ENCODE measurements around the gene MNDA. TPM values are rescaled to one million over a fixed set of nuclear protein-coding genes. Genes with fewer than 3 reads are reported as not detected.

Gene MNDA
- total RNA-seq = 1 to 10 TPM; 3.3 to 5.7 (median 4.3) TPM

DNA sequence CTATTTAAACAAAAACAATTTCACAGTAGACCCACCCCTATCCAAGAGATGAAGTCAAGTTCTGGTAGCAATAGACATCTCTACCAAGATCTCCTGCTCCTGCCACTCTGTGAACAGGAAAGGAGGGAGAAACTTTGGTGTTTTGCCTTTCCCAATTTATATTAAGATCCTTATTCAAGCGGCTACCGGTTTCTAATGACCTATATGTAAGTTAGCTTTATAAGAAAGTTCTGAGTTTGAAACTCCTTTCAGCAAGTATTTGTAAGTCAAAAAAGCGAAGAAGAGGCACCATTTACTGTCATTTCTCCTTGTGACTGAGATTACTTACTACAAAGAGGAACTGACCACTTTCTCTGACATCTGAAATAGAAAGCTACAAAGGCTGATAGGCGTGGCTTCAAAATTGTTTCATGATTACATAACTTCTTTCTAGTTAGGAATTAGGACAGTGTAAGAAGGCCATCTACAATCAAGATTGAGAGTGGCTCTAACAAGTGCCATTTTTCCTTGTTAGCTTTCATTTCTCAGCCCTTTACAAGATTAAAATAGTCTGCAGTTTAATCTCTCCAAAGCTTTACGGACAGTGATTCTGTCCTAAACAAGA, at the start of gene MNDA:
Gene MNDA, plus strand, starts transcription at position 448 of the 604 bp plus-strand sequence. CDS start 10,803 bp downstream, outside the sequence.
- 66 to 73% methylated on average over 5 of the region's 5 CpGs for WGBS, 2 donors
- H3K9me3 ChIP-seq = peaks cover 0 to 8% (median 0%) of the 10 kb centered on the region in 4 donors

DNA sequence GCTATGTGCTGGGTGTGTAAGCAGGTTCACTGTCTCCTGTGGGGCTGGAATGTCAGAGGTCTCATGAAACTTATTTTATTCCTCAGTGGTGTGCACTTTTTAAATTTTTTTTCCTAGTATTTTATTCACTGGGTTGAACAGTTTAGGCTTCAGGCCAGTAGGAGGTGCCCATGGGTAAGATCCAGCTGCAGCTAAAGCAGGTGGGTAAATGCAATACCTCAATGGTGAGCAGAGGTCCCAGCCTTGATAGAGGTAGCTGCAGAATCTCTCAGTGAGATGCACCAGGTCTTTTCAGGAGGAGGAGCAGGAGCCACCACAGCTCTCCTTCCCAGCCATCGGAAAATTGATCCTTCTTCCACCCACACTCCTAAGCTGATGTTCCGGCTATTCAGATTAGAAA, 37.5 kb upstream of the MNDA start:
- H3K36me3 ChIP-seq = no peaks in the 10 kb centered on the region
- H3K4me3 ChIP-seq = no peak overlapping the region
- H3K27me3 ChIP-seq = no peaks in the 10 kb centered on the region
- no peaks in the 10 kb centered on the region for H3K4me1 ChIP-seq
- no peak for TF ChIP-seq POLR2A (IDR thresholded peaks at IDR 0.05)
- TF ChIP-seq, protein P1, sequence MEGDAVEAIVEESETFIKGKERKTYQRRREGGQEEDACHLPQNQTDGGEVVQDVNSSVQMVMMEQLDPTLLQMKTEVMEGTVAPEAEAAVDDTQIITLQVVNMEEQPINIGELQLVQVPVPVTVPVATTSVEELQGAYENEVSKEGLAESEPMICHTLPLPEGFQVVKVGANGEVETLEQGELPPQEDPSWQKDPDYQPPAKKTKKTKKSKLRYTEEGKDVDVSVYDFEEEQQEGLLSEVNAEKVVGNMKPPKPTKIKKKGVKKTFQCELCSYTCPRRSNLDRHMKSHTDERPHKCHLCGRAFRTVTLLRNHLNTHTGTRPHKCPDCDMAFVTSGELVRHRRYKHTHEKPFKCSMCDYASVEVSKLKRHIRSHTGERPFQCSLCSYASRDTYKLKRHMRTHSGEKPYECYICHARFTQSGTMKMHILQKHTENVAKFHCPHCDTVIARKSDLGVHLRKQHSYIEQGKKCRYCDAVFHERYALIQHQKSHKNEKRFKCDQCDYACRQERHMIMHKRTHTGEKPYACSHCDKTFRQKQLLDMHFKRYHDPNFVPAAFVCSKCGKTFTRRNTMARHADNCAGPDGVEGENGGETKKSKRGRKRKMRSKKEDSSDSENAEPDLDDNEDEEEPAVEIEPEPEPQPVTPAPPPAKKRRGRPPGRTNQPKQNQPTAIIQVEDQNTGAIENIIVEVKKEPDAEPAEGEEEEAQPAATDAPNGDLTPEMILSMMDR (IDR thresholded peaks at IDR 0.05) = no peak
- no peak for TF ChIP-seq EP300 (IDR thresholded peaks at IDR 0.05)
- no peak overlapping the region for H3K27ac ChIP-seq
- 80 to 87% methylated on average over 2 of the region's 2 CpGs for WGBS, 2 donors
- peaks cover 0 to 4% (median 0%) of the 10 kb centered on the region in 4 donors for H3K9me3 ChIP-seq
- DNase-seq (ENCODE audit: low spot score in 2 of 2) = no peak

More for the DNA sequence above, at the start of gene MNDA:
- H3K27ac ChIP-seq = peak within 1 kb of the TSS in 3 of 4 donors; percentile 26 to 52 (median 42)
- TF ChIP-seq, protein P1 (IDR thresholded peaks at IDR 0.05) = no peak
- peak in 1 of 2 donors; percentile 42 for TF ChIP-seq EP300 (IDR thresholded peaks at IDR 0.05)
- no peak for DNase-seq (ENCODE audit: low spot score in 2 of 2)
- H3K27me3 ChIP-seq = no peaks in the 10 kb centered on the region
- H3K4me1 ChIP-seq = no peaks in the 10 kb centered on the region
- H3K4me3 ChIP-seq = peak within 1 kb of the TSS in 2 of 4 donors; percentile 0 to 9
- H3K36me3 ChIP-seq = no peaks in the 10 kb centered on the region

DNA sequence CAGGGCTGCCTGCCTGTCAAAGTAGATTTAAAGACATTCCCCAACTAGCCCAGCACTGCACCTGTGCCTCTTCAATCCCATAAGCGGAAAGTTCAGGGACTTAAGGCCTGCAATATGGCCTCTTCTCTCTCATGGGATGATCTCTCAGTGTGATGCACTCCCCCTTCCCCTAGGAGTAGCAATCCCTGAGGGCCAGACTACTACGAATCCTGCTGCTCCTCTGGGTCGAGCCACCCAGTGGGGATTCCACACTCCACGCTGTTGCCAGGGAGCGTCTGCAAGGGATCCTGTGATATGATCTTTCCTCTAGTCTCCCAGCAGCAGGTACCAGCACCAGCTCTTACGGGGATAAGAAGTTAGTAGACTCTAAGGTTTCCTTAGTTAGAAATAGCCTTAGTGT, 36.9 kb upstream of the MNDA start:
- H3K9me3 ChIP-seq = no peaks in the 10 kb centered on the region

DNA sequence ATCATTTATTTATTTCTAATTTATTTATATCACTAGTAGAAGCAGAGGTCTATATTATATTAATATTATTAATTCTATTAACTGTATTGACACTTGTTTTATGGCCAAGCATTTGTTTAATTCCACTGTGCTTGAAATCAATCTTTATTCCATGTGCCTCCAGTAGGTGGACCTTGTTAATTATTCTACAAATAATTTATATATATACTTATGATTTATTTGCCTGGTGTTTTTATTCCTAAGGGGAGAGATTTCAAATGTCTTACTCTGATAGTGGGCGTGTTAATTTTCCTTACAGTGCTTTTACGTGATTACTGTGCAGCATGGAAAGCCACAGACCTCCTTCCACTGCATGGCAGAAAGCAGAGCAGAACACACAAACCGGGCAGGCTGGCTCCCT, 32.6 kb upstream of the MNDA start:
- H3K36me3 ChIP-seq = no peaks in the 10 kb centered on the region

More for the DNA sequence above, 36.9 kb upstream of the MNDA start:
- H3K4me1 ChIP-seq = no peaks in the 10 kb centered on the region
- H3K27ac ChIP-seq = no peak overlapping the region
- TF ChIP-seq, protein P1 (IDR thresholded peaks at IDR 0.05) = no peak
- TF ChIP-seq EP300 (IDR thresholded peaks at IDR 0.05) (no peak), POLR2A (IDR thresholded peaks at IDR 0.05) (no peak)
- 56 to 81% methylated on average over 6 of the region's 6 CpGs for WGBS, 2 donors
- no peak overlapping the region for H3K4me3 ChIP-seq
- H3K27me3 ChIP-seq = no peaks in the 10 kb centered on the region
- DNase-seq (ENCODE audit: low spot score in 2 of 2) = no peak
- H3K36me3 ChIP-seq = no peaks in the 10 kb centered on the region

DNA sequence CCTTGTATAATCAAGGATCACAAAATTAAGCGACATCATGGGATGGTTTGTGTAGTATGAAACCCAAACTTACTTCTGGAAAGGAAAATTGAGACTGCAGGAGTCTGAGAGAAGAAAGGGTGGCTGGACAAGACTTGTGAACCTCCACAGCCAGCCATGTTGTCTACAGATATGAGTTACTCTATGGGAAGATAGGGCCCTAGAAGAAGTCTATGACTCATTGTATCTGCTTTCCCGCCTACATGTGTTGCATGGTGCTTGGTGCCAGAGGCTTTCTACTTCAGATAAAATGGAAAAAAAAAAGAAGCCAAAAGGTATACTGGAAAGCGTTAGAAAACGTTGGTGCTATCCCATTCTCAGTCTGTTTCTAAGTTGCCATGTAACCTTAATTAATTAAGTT, 31.5 kb upstream of the MNDA start:
- 85 to 88% methylated on average over 4 of the region's 4 CpGs for whole genome bisulfite sequencing, 2 donors
- Histone ChIP-seq H3K4me1 (no peaks in the 10 kb centered on the region), H3K27ac (no peak overlapping the region), H3K4me3 (no peak overlapping the region), H3K27me3 (no peaks in the 10 kb centered on the region), H3K36me3 (no peaks in the 10 kb centered on the region), H3K9me3 (no peaks in the 10 kb centered on the region)
- DNase-seq (ENCODE audit: low spot score in 2 of 2) = no peak
- TF ChIP-seq, protein P1 (IDR thresholded peaks at IDR 0.05) = no peak
- no peak for TF ChIP-seq POLR2A (IDR thresholded peaks at IDR 0.05)

More for the DNA sequence above, 32.6 kb upstream of the MNDA start:
- Histone ChIP-seq H3K9me3 (no peaks in the 10 kb centered on the region), H3K27me3 (no peaks in the 10 kb centered on the region), H3K4me3 (no peak overlapping the region), H3K4me1 (no peaks in the 10 kb centered on the region), H3K27ac (no peak overlapping the region)
- whole genome bisulfite sequencing, 2 donors = 58 to 62% methylated on average over 3 of the region's 3 CpGs
- TF ChIP-seq EP300 (IDR thresholded peaks at IDR 0.05) = no peak
- no peak for TF ChIP-seq POLR2A (IDR thresholded peaks at IDR 0.05)
- TF ChIP-seq, protein P1 (IDR thresholded peaks at IDR 0.05) = no peak
- no peak for DNase-seq (ENCODE audit: low spot score in 2 of 2)
